Mucosa of descending colon (tissue), 3 donors: Measurements from ENCODE around the gene IRF7. TPM values are rescaled to one million over a fixed set of nuclear protein-coding genes. Genes with fewer than 3 reads are reported as not detected.

Experiments
- ATAC-seq: fragments of 200-7000 bp; cut with Tn5 transposase; one replicate; pipeline ENCODE4 v1.9.1; 2020; ENCODE audit warnings: mild to moderate bottlenecking, moderate library complexity
- DNase-seq, 3 donors: peaks; one replicate each; pipeline ENCODE4 v3.0.0-alpha.2; 2020
- H3K36me3 ChIP-seq: fragments of 200-600 bp; one replicate; pipeline ENCODE4 v1.8.0; 2021; ENCODE audit warnings: low read depth, mild to moderate bottlenecking
- H3K4me1 ChIP-seq: fragments of 200-600 bp; one replicate; pipeline ENCODE4 v1.8.0; 2021; ENCODE audit warnings: low read depth, mild to moderate bottlenecking
- H3K4me3 ChIP-seq: fragments of 200-600 bp; one replicate; pipeline ENCODE4 v1.8.0; 2021; ENCODE audit warnings: mild to moderate bottlenecking
- H3K9me3 ChIP-seq: fragments of 200-600 bp; one replicate; pipeline ENCODE4 v1.8.0; 2021; ENCODE audit warnings: mild to moderate bottlenecking
- intact Hi-C, 2 donors: fragments of 100-400 bp; cut with DNase I in 1 of 2; cut with micrococcal nuclease in 1 of 2; formaldehyde crosslinking; loops; one replicate each; pipeline versions ENCODE4 v1.11.0 to v1.11.1; 2022; cut with DNase I, micrococcal nuclease
- total RNA-seq, 3 donors: library from RNA; stranded (reverse); fragmentation: NEBNext Ultra II Directional in 2 of 3; extraction: Animal tissue kit (Norgen Biotek cat#: 25700) in 2 of 3; gene quantifications; one replicate each; pipeline versions ENCODE4 v1.2.1 to v1.2.4, GENCODE V29; 2021 to 2023
- TF ChIP-seq, protein P1 (sequence below): fragments of 200-600 bp; IDR thresholded peaks from one replicate; pipeline ENCODE4 v1.8.0; 2022; ENCODE audit warnings: antibody characterized with exemption, mild to moderate bottlenecking
- donor health status: DM: no; HTN: no; CAD: no; lungs with moderate emphysema.
- donor health status: DM: no; HTN: no; CAD: no.
- donor health status: DM: no; HTN: yes; CAD: no.

The IRF7 gene
- total RNA-seq, 3 donors from 2014 or later: 26.9 to 36.1 (median 27.8) TPM

DNA sequence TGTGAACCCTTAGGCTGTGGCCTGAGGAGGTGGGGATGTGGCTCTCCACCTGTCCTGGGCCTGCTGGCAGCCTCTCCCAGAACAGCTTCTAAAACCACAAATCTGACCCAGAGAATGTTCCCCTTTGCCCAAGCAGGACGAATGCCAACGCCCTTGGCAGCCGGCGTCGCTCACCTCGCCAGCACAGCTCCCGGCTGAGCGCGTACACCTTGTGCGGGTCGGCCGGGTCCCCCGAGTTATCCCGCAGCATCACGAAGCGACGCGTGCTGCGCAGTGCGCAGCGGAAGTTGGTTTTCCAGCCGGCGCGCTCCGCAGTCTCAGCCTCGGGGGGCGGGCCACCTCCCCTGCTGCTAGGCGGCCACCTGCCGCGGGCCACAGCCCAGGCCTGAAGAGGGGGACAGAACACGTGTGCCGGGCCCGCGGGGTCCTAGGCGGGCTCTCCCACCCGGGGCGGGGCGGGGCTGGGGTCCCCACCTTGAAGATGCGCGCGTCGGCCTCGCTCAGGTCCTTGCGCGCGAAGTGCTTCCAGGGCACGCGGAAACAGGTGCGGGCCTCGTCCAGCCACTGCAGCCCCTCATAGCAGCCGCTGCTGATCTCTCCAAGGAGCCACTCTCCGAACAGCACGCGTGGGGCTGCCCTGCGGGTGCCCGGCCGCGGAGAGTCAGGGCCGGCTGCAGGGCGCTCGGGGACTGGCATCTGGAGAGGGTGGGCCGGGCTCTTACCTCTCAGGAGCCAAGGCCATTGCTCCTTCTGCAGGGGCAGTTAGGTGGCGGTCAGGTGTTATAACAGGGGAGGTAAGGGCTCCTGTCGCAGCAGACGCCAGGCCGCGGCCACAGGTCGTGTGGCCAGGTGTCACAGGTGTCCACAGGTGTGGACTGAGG, 887 bp downstream of the IRF7 start:
- Histone ChIP-seq H3K4me3 (peak overlapping the region; percentile 32), H3K9me3 (no peaks in the 10 kb centered on the region), H3K4me1 (peaks cover 29% of the 10 kb centered on the region), H3K36me3 (peaks cover 4% of the 10 kb centered on the region)
- intact Hi-C loops: no loop called here
- TF ChIP-seq, protein P1, sequence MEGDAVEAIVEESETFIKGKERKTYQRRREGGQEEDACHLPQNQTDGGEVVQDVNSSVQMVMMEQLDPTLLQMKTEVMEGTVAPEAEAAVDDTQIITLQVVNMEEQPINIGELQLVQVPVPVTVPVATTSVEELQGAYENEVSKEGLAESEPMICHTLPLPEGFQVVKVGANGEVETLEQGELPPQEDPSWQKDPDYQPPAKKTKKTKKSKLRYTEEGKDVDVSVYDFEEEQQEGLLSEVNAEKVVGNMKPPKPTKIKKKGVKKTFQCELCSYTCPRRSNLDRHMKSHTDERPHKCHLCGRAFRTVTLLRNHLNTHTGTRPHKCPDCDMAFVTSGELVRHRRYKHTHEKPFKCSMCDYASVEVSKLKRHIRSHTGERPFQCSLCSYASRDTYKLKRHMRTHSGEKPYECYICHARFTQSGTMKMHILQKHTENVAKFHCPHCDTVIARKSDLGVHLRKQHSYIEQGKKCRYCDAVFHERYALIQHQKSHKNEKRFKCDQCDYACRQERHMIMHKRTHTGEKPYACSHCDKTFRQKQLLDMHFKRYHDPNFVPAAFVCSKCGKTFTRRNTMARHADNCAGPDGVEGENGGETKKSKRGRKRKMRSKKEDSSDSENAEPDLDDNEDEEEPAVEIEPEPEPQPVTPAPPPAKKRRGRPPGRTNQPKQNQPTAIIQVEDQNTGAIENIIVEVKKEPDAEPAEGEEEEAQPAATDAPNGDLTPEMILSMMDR: no peak
- DNase-seq (peak; percentile 55 to 77 (median 70)), ATAC-seq (peak; percentile 1)

DNA sequence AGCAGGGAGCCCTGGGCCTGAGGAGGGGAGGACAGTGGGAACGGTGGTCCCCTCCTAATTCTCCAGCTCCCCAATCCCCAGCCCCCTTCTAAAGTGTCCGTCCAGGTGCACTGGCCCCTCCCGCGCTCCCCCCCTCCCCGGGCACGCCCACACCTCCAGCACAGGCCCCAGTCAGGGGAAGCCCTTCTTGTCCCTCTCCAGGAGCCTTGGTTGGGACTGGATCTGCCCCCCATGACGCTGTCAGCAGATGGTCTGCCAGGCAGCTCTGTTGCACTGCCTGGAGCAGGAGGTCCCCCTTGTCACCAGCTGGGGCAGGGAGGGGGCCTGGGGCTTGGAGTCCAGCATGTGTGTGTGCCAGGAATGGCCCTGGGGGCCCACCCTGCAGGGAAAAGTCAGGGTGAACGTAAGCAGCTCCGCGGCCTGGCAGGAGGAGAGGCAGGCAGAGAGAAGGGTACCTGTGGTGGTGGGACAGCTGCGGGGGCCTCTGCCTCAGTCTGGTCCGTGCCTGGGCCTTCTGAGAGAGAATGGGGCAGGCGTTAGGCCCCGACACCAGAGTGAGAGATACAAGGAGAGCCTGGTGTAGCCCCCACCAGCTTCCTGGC, 1.6 kb downstream of the IRF7 start:
- TF ChIP-seq, protein P1: no peak
- intact Hi-C loops: no loop called here
- Histone ChIP-seq H3K36me3 (peaks cover 4% of the 10 kb centered on the region), H3K4me1 (peaks cover 29% of the 10 kb centered on the region), H3K9me3 (no peaks in the 10 kb centered on the region), H3K4me3 (no peak overlapping the region)
- DNase-seq (peak in 2 of 3 donors; percentile 42 to 68), ATAC-seq (no peak)

DNA sequence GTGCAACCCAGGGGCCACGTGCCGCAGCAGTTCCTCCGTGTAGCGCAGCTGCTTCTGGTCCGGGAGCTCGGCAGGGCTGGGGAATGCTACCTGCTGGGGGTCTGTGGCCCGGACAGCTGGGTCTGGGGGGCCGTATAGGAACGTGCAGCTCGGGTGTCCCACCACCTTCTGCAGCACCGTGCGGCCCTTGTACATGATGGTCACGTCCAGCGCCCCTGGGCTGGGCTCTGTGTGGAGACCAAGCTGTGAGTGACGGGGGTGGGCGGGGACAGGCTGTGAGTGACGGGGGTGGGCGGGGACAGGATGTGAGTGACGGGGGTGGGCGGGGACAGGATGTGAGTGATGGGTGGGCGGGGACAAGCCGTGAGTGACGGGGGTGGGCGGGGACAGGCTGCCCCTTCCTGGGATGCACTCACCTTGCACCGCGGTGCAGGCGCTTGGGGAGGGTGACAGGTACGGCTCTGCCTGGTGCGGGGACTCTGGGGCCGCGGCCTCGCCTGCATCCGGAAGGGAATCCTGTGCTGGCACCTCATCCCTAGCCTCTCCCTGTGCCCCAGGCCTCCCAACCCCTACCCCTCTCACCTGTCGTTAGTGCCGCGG, 2.3 kb downstream of the IRF7 start:
- Histone ChIP-seq H3K4me1 (peaks cover 29% of the 10 kb centered on the region), H3K4me3 (no peak overlapping the region), H3K36me3 (peaks cover 4% of the 10 kb centered on the region), H3K9me3 (no peaks in the 10 kb centered on the region)
- TF ChIP-seq, protein P1: no peak
- peak; percentile 57 for ATAC-seq
- DNase-seq: peak; percentile 87 to 95 (median 93)
- intact Hi-C loops: no loop called here

DNA sequence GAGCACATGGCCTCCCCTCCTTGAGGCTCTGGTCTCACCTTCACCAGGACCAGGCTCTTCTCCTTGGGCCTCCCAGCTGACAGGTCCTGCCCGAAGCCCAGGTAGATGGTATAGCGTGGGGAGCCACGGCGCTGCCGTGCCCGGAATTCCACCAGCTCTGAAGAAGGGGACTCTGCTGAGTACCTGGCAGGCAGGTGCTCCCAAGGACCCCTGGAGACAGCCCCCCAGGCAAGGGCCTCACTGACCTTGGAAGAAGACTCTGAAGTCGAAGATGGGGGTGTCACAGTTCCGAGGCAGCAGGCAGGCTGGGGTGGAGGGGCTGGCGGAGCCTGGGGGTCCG, 2.8 kb downstream of the IRF7 start:
- ATAC-seq (no peak), DNase-seq (peak in 2 of 3 donors; percentile 53 to 70)
- Histone ChIP-seq H3K36me3 (peaks cover 4% of the 10 kb centered on the region), H3K9me3 (no peaks in the 10 kb centered on the region), H3K4me1 (peaks cover 29% of the 10 kb centered on the region), H3K4me3 (no peak overlapping the region)
- intact Hi-C loops: no loop called here
- TF ChIP-seq, protein P1: no peak

DNA sequence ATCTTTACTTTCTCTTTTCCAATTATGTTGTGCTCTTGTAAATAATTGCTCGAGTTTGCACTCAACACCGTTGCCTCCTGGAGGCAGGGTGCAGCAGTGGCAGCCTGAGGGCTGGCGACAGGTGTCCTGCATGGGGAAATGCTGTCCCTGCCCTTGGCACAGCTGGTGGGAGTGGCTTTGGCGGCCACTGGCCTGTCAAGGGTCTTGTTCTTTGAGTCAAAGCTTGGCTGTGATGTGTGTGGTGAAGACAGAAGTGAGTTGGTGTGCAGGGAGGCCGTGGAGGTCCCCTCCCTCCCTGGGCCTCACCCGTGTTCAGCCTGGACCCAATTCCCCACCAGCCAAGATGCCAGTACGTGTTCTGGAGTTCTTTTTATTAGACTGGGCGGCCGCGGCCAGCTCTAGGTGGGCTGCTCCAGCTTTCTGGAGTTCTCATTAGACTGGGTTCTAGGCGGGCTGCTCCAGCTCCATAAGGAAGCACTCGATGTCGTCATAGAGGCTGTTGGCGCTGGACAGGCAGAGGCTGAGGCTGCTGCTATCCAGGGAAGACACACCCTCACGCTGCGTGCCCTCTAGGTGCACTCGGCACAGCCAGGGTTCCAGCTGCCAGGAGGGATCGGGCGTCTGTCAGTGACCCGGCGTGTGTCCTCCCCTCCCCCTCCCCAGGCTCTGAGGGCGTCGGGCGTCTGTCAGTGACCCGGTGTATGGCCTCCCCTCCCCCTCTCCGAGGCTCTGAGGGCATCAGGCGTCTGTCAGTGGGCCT, 3.4 kb downstream of the IRF7 start:
- Histone ChIP-seq H3K36me3 (peaks cover 4% of the 10 kb centered on the region), H3K9me3 (no peaks in the 10 kb centered on the region), H3K4me3 (no peak overlapping the region), H3K4me1 (peaks cover 29% of the 10 kb centered on the region)
- DNase-seq: peak; percentile 82 to 91 (median 82)
- intact Hi-C loops: no loop called here
- peak; percentile 59 for ATAC-seq
- TF ChIP-seq, protein P1: no peak
